Right lobe of liver (tissue), 4 donors: ENCODE results near the gene DEPDC5.

ENCODE experiments used
- CTCF ChIP-seq, 4 donors: fragments of 200-600 bp in 3 of 4; fragments of 450-650 bp in 1 of 4; IDR thresholded peaks; one replicate each; pipeline versions ENCODE4 v1.5.1 to v1.8.0; 2016 to 2022; ENCODE audit warnings: antibody characterized with exemption in 4 of 4, mild to moderate bottlenecking in 2 of 4
- POLR2A ChIP-seq: fragments of 450-650 bp; IDR thresholded peaks from one replicate; pipeline ENCODE4 v1.6.1; 2017; ENCODE audit warnings: antibody characterized with exemption, mild to moderate bottlenecking
- donor health status: DM: no; HTN: no; CAD: no.
- donor health status: DM: no; HTN: no; CAD: no.
- donor health status: DM: no; HTN: yes; CAD: no.

- TF ChIP-seq CTCF (IDR thresholded peaks at IDR 0.05) (no peak), POLR2A (no peak)
These were observed 147.7 kb downstream of the DEPDC5 start for GRCh38 chr22:31901388-31902137.
